Measurements from ENCODE around the gene USP40. TPM values are rescaled to one million over a fixed set of nuclear protein-coding genes. Genes with fewer than 3 reads are reported as not detected.

The USP40 gene
- total and polyA plus RNA-seq, 9 of the 15 experiments (the other 6 are each of a cell fraction or from before 2014, with no cell fraction given), result 5.5 to 15.0 (median 9.3) TPM

- CTCF ChIA-PET (ENCODE audit: low intra/inter-chr PET ratio), result no interaction called here
- no TSS peak for BruUV-seq (replicated peaks)
- Histone ChIP-seq H3K79me2 (ENCODE audit: control insufficient read depth, insufficient read depth, low read length) (peaks cover 11% of the 10 kb centered on the region; the same call in 2 of the 3 replicates), H3K27ac (ENCODE audit: extremely low read depth, low read depth, low read length) (peak overlapping the region; percentile 39; the same call in 1 of the 3 replicates), H3K9me3 (replicated peaks; ENCODE audit: control insufficient read depth, insufficient read depth, low read depth, low read length) (no peaks in the 10 kb centered on the region), H4K20me1 (replicated peaks; ENCODE audit: control insufficient read depth, insufficient read depth, low read length) (no peaks in the 10 kb centered on the region), H3K4me1 (replicated peaks in 1 of 2; ENCODE audit: control insufficient read depth in 2 of 2, insufficient read depth in 2 of 2, low read length in 2 of 2) (peaks cover 5 to 7% of the 10 kb centered on the region in 2 experiments; a peak in 2 of 5 replicates), H3K4me2 (ENCODE audit: insufficient read depth, low read length) (peak overlapping the region; percentile 11; the same call in 1 of the 2 replicates), H3K27me3 (ENCODE audit: control insufficient read depth in 2 of 2, insufficient read depth in 2 of 2, low read length in 2 of 2) (no peaks in the 10 kb centered on the region), H3K4me3 (no peak overlapping the region), H3K36me3 (ENCODE audit: control insufficient read depth, insufficient read depth, low read length) (peaks cover 2% of the 10 kb centered on the region; the same call in 2 of the 3 replicates), H3K9ac (ENCODE audit: insufficient read depth in 1 of 2, low read depth in 2 of 2, low read length in 2 of 2) (peak overlapping the region in 1 of 2 experiments; percentile 52; a peak in 1 of 4 replicates), H3K9me1 (ENCODE audit: control insufficient read depth, insufficient read depth, low read length) (no peaks in the 10 kb centered on the region), H2AFZ (ENCODE audit: low read depth, low read length) (no peak overlapping the region)
- ATAC-seq, result peak; percentile 16; the same call in 1 of the 3 replicates
- POLR2A ChIA-PET, result interaction anchor here (0.7 to 1.2 kb wide), 2 partner anchors 12 to 285 kb away, joined by 3 read pairs; no protein-coding TSS in a partner anchor
- FAIRE-seq, result peak; percentile 26
- in situ Hi-C loops (cut with MboI), result no loop called here
- intact Hi-C loops (cut with micrococcal nuclease), result no loop called here
- TF ChIP-seq FUS (optimal IDR thresholded peaks at IDR 0.05; ENCODE audit: low read depth, low read length), result no peak
- no peak for TF ChIP-seq ZNF444 (CRISPR knock-in tag; IDR thresholded peaks at IDR 0.05)
- peak; percentile 65 for TF ChIP-seq FOSL1 (tag; conservative IDR thresholded peaks at IDR 0.05)
- peak; percentile 38; the same call in 1 of the 2 replicates for TF ChIP-seq ARID1B (IDR thresholded peaks at IDR 0.05)
- TF ChIP-seq HDAC3 (IDR thresholded peaks at IDR 0.05; ENCODE audit: borderline replicate concordance, partially characterized antibody), result no peak
- peak; percentile 49 for TF ChIP-seq TCF3 (CRISPR knock-in tag; IDR thresholded peaks at IDR 0.05)
- TF ChIP-seq PRPF4 (IDR thresholded peaks at IDR 0.05; ENCODE audit: insufficient read depth, low read depth, low read length, poor library complexity, severe bottlenecking), result no peak
- 0 out of 2 replicates have a peak, but pooled peaks have one; percentile 55 for TF ChIP-seq JUND (IDR thresholded peaks at IDR 0.05; ENCODE audit: borderline replicate concordance, low read depth, low read length)
- 0 out of 3 replicates have a peak, but pooled peaks have one; percentile 34 for TF ChIP-seq JUND (tag; IDR thresholded peaks at IDR 0.05; ENCODE audit: borderline replicate concordance, low read depth, low read length)
- TF ChIP-seq, protein P1, sequence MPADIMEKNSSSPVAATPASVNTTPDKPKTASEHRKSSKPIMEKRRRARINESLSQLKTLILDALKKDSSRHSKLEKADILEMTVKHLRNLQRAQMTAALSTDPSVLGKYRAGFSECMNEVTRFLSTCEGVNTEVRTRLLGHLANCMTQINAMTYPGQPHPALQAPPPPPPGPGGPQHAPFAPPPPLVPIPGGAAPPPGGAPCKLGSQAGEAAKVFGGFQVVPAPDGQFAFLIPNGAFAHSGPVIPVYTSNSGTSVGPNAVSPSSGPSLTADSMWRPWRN (IDR thresholded peaks at IDR 0.05; ENCODE audit: low read depth), result peak; percentile 61; the same call in 1 of the 2 replicates
- TF ChIP-seq PRDM10 (IDR thresholded peaks at IDR 0.05; ENCODE audit: partially characterized antibody), result peak; percentile 86
- TF ChIP-seq RB1 (IDR thresholded peaks at IDR 0.05; ENCODE audit: low read depth), result no peak
- TF ChIP-seq SPI1 (IDR thresholded peaks at IDR 0.05; ENCODE audit: borderline replicate concordance, low read depth, low read length), result peak; percentile 8; the same call in 1 of the 2 replicates
- TF ChIP-seq MEIS2 (IDR thresholded peaks at IDR 0.05; ENCODE audit: partially characterized antibody), result peak; percentile 9
- peak; percentile 33 for TF ChIP-seq CBFA2T3 (IDR thresholded peaks at IDR 0.05)
- TF ChIP-seq RCOR1 (IDR thresholded peaks at IDR 0.05; ENCODE audit: borderline replicate concordance in 1 of 2, low read depth in 2 of 2, low read length in 2 of 2), result 0 out of 4 replicates have a peak, but pooled peaks of 1 of the 2 experiments have one; percentile 9
- peak in 2 of 4 experiments; percentile 10 to 28 for DNase-seq (ENCODE audit: extremely low read depth in 1 of 4, low spot score in 3 of 4)
- WGBS (ENCODE audit: insufficient coverage, low coverage, missing lambda C conversion rate), result 51% methylated on average over 8 of the region's 8 CpGs
These were observed 2.7 kb downstream of the USP40 start for GRCh38 chr2:233563663-233564430.
